Adipose tissue (tissue), 3 donors: ENCODE data around the gene EPHX1. TPM values are rescaled to one million over a fixed set of nuclear protein-coding genes. Genes with fewer than 3 reads are reported as not detected.

Source experiments
- H3K27ac ChIP-seq: one replicate; pipeline ENCODE4 v1.5.1; 2013; ENCODE audit warnings: low read depth, low read length
- WGBS, 3 donors: extraction: QIAGEN DNeasy Blood & Tissue Kit; methylation state at CpG; one replicate each; pipeline ENCODE4 v1.1.7; 2013; 5-methylcytosine and 5-hydroxymethylcytosine counted together
- polyA plus RNA-seq, 3 donors: library from polyadenylated mRNA; stranded (reverse); fragments of 200-250 nt; gene quantifications; one replicate each; pipeline ENCODE4 v1.2.3, GENCODE V29; 2013
- donor health status: healthy with polysubstance abuse.
- donor health status: Bipolar disorder and iron deficiency.
- donor health status: healthy.

The EPHX1 gene
- polyA plus RNA-seq, 3 donors = 107 to 156 (median 146) TPM

- WGBS, 3 donors = 71 to 73% (median 71%) methylated on average over 16 of the region's 16 CpGs
- no peak overlapping the region for H3K27ac ChIP-seq
These were observed 38.4 kb downstream of the EPHX1 start for GRCh38 chr1:225848030-225848955.

- no peak overlapping the region for H3K27ac ChIP-seq
- 57 to 75% (median 64%) methylated on average over 5 to 7 of the region's 7 CpGs for WGBS, 3 donors
These were observed 40.0 kb downstream of the EPHX1 start for GRCh38 chr1:225849925-225850324.

GRCh38 chr1:225850370-225850769 is 40.4 kb downstream of the EPHX1 start:
- no peak overlapping the region for H3K27ac ChIP-seq
- 95 to 97% (median 97%) methylated on average over 7 of the region's 7 CpGs for WGBS, 3 donors

DNA sequence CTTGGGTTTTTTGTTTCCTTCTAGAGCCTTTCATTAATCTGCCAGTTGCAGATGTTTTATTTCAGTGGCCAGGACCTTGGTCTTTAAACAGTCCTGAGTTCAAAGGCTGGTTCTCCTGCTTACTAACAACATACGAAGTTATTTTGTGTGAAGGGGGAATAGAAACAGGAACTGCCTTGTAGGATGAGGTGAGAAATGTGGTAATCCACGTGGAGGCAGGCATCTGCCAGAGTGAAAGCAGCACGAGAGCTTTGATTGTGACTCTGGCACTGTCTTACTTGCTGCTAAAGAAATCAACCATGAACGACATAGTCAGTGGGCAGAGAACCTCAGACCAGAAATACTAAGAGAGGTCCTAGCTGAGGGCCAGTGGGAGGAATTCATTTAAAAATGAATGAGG is 41.9 kb downstream of the EPHX1 start:
- WGBS, 3 donors = 24 to 34% (median 32%) methylated on average over 4 of the region's 4 CpGs
- H3K27ac ChIP-seq = no peak overlapping the region

DNA sequence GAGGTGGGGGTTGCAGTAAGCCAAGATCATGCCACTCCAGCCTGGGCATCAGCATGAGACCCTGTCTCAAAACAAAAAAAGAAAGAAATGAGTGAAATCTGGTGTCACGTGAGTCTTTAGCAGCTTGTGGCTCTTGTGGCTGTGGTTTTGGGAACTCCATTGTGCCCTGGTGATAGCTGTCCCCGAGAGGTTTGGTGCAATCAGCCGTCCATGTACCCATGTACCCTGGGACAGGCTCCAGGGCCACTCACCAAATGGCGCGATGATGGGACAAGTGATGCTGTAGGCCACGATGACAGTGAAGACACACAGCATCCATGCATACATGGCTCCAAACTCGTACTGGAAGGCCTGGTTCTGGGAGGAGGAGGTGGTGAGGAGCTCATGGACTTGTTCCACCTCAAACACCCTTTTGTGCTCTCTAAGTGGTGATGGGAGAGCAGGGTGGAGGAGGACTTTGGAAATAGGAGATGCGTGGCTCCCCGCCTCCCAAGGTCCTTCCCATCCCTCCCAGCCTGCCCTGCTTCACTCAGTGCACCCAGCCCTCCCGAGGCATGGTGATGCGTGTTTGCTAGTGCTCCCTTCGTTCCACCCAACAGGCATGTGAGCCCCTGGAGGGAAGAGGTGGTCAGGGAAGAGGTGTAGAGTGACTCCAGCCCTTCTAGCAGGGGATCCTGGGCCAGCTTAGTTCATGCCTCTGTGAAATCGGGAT is 42.6 kb downstream of the EPHX1 start:
- no peak overlapping the region for H3K27ac ChIP-seq
- WGBS, 3 donors = 88 to 90% (median 89%) methylated on average over 13 of the region's 13 CpGs

GRCh38 chr1:225853441-225853840 is 43.5 kb downstream of the EPHX1 start:
- WGBS, 3 donors = 90 to 94% (median 92%) methylated on average over 12 of the region's 12 CpGs
- no peak overlapping the region for H3K27ac ChIP-seq

DNA sequence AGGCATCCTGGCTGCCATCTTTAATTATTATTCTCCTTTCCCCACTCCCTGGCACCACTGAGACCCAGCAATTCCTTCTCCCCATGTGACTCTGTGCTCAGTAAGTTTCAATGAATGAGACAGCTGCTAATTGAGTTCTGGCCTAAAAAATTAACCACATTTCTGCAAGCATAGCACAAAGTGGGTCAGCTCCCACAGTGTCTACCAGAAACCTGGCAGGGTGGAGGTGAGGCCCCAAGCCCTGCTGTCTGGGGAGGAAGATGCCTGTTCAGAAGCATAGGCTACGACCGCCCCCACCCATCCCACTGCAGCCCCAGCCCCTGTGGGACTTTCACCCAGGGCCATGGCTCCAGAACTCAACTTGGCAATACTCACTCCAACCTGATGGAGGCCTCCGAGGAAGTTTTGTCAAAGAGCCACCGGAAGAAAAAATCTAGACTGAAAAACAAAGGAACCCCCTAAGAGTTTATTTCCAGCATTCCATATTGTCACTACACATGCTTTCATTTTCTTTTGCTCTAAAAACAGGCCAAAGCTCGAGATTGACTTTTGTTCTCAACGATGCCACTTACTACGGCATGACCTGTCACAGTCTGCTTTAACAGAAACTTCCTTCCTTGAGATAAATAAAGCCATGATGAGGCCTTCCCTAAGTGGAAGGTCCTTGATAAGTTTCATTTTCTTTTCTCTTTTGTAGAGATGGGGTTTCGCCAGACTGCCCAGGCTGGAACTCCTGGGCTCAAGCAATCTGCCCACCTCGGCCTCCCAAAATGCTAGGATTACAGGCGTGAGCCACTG is 45.8 kb downstream of the EPHX1 start:
- H3K27ac ChIP-seq = no peak overlapping the region
- WGBS, 3 donors = 73 to 78% (median 75%) methylated on average over 10 of the region's 10 CpGs

DNA sequence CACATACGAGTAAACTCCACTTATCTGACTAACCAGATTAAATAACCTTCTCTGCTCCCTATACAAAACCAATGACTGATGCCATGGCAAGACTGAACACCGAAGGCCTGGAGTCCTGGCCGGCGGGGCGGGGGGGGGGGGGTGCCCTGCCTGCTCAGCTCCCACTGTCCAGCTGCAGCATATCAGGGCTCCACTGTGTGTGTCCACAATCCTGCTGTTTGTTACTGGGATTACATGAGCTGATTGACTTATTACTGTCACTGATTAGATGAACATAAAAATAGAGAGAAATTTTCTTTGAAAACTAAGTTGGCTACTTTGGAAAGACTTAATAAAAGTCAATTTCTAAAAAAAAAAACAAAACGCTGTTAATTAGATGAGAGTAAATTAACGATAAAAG is 47.3 kb downstream of the EPHX1 start:
- H3K27ac ChIP-seq = no peak overlapping the region
- WGBS, 3 donors = 56 to 68% (median 66%) methylated on average over 6 to 7 of the region's 7 CpGs

- no peak overlapping the region for H3K27ac ChIP-seq
- 93 to 98% (median 96%) methylated on average over 5 of the region's 5 CpGs for WGBS, 3 donors
These were observed 49.2 kb downstream of the EPHX1 start for GRCh38 chr1:225859151-225859550.

GRCh38 chr1:225860107-225860506 is 50.2 kb downstream of the EPHX1 start:
- WGBS, 3 donors = 86 to 94% (median 87%) methylated on average over 5 of the region's 5 CpGs
- H3K27ac ChIP-seq = no peak overlapping the region

- H3K27ac ChIP-seq = no peak overlapping the region
- WGBS, 3 donors = 78 to 95% (median 87%) methylated on average over 7 of the region's 7 CpGs
These were observed 51.0 kb downstream of the EPHX1 start for GRCh38 chr1:225860876-225861441.

DNA sequence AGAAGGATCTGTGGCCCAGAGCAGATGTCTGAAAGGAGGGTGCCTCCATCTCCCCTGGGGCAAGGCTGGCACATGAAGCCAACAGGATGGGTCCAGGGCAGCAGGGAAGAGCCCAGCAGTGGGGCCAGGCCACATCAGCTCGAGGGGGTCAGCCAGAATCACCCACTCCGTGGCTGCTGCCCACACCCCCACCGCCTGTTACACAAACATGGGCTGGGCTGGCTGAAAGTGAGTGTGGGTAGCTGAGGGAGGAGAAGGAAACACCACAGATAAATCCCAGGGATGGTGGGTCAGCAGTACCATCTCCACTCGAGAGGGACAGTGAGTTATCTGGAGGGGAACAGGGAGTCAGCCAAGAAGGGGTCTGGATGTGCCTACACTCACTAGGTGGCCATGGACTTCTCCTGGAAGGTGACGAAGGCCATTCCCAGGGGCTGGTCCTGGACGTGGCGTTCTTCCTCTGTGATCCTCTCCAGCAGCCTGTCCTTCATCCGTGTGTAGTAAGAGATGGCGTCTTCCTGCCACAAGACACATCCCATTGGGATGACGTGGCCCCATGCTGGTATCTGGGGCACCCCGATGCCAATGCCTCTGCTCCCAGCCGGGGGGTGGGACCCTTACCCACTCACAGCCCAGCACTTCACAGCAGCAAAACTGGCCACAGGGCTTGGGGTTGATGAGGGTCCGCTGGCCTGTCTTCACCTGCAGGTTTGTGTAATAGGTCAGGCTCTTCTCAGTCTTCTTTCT is 52.1 kb downstream of the EPHX1 start:
- WGBS, 3 donors = 84 to 88% (median 86%) methylated on average over 13 of the region's 13 CpGs
- no peak overlapping the region for H3K27ac ChIP-seq

GRCh38 chr1:225862581-225862950 is 52.6 kb downstream of the EPHX1 start:
- H3K27ac ChIP-seq = no peak overlapping the region
- 78 to 93% (median 90%) methylated on average over 13 of the region's 13 CpGs for WGBS, 3 donors

DNA sequence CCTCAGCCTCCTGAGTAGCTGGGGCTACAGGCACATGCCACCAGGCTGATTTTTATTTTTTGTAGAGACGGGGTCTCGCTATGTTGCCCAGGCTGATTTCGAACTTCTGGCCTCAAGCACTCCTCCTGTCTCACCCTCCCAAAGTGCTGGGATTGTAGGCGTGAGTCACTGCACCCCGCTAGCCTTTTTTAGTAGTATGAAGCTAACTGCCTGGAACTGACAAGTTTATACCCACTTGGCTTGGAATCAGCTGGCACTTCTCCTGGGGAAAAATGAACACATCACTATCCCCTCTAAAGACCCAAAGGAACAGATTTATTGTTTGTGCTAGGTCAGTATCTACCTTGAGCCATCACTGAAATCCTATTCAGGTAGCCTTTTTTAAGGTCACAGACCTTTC is 53.2 kb downstream of the EPHX1 start:
- H3K27ac ChIP-seq = no peak overlapping the region
- WGBS, 3 donors = 88 to 96% (median 94%) methylated on average over 5 of the region's 5 CpGs

- 83 to 85% (median 84%) methylated on average over 13 of the region's 13 CpGs for WGBS, 3 donors
- no peak overlapping the region for H3K27ac ChIP-seq
These were observed 55.6 kb downstream of the EPHX1 start for GRCh38 chr1:225865514-225865913.

GRCh38 chr1:225866061-225866837 is 56.3 kb downstream of the EPHX1 start:
- H3K27ac ChIP-seq = no peak overlapping the region
- WGBS, 3 donors = 51 to 82% (median 65%) methylated on average over 8 of the region's 8 CpGs

DNA sequence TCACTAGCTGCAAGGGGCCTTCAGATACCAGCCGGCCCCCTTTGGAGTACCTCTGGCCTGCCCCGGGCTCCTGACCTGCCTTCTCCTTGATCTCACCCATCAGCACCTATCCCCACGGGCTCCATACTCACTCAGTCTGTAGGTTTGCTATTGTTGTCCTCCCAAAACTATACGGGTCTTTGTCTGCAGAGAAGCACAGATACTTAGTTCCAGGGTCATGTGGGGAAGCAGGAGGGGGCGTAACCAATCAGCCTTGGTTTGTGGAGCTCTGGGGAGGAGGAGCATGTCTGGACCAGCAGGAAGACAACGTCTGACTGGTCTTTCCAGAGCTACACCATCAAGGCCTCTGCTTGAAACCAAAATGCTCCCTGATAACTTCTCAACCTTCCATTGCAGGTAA is 57.1 kb downstream of the EPHX1 start:
- H3K27ac ChIP-seq = no peak overlapping the region
- 67 to 80% (median 68%) methylated on average over 6 of the region's 6 CpGs for WGBS, 3 donors
